A673 (cell line): ENCODE data around the gene CTTNBP2. TPM values are rescaled to one million over a fixed set of nuclear protein-coding genes. Genes with fewer than 3 reads are reported as not detected.

Source experiments
- BruUV-seq: library from RNA; stranded (reverse); fragments of 400-500 nt; replicated peaks from 2 replicates; lab custom pipeline; 2021; lab: Mats Ljungman, UMichigan
- CTCF ChIA-PET: fragments of 300-600 bp; sonication (Branson Sonifier 250); formaldehyde crosslinking; loops from one replicate; lab custom pipeline; 2022; ENCODE audit warnings: antibody characterized with exemption; lab: Charles Lee
- POLR2A ChIA-PET: fragments of 300-600 bp; sonication (Branson Sonifier 250); formaldehyde crosslinking; loops from one replicate; lab custom pipeline; 2022; ENCODE audit warnings: antibody characterized with exemption; ENCODE audit not compliant: low non-redundant PET; lab: Charles Lee
- DNase-seq: peaks from one replicate; pipeline ENCODE4 v3.0.0-alpha.2; 2015; ENCODE audit warnings: low spot score
- H3K27ac ChIP-seq: fragments of 200-600 bp; sonication (generic); 2 replicates; pipeline ENCODE4 v1.5.1; 2016; ENCODE audit warnings: mixed run types, low read depth, mild to moderate bottlenecking, mixed read lengths, antibody characterized with exemption, low read length; ENCODE audit not compliant: poor library complexity, severe bottlenecking
- H3K27me3 ChIP-seq: fragments of 200-600 bp; sonication (generic); replicated peaks from 2 replicates; pipeline ENCODE4 v1.6.1; 2017; ENCODE audit warnings: mixed run types, low read depth, mild to moderate bottlenecking, mixed read lengths, antibody characterized with exemption, low read length; ENCODE audit not compliant: insufficient read depth, poor library complexity
- H3K36me3 ChIP-seq: fragments of 200-600 bp; sonication (generic); 2 replicates; pipeline ENCODE4 v1.6.1; 2016; ENCODE audit warnings: mixed run types, mild to moderate bottlenecking, mixed read lengths, antibody characterized with exemption, low read length; ENCODE audit not compliant: insufficient read depth, poor library complexity, severe bottlenecking
- H3K4me1 ChIP-seq: fragments of 200-600 bp; sonication (generic); 2 replicates; pipeline ENCODE4 v1.6.1; 2017; ENCODE audit warnings: mixed run types, mild to moderate bottlenecking, mixed read lengths, antibody characterized with exemption, low read length; ENCODE audit not compliant: insufficient read depth, poor library complexity, severe bottlenecking
- H3K4me3 ChIP-seq: fragments of 200-600 bp; sonication (generic); 2 replicates; pipeline ENCODE4 v1.5.1; 2016; ENCODE audit warnings: low read depth, mixed run types, mild to moderate bottlenecking, mixed read lengths, low read length; ENCODE audit not compliant: poor library complexity, severe bottlenecking
- H3K9me3 ChIP-seq: fragments of 200-600 bp; sonication (generic); 2 replicates; pipeline ENCODE4 v1.6.1; 2016; ENCODE audit warnings: mixed run types, low read depth, mild to moderate bottlenecking, mixed read lengths, antibody characterized with exemption, low read length; ENCODE audit not compliant: poor library complexity, severe bottlenecking
- CTCF ChIP-seq: fragments of 300-800, 200-600 bp; sonication (generic); conservative IDR thresholded peaks from 2 replicates; pipeline ENCODE4 v1.5.1; 2017; ENCODE audit warnings: low read depth, mild to moderate bottlenecking, antibody characterized with exemption, low read length, moderate library complexity, mixed read lengths
- EZH2 ChIP-seq: fragments of 200-600 bp; sonication (generic); IDR thresholded peaks from 2 replicates; pipeline ENCODE4 v1.6.1; 2017; ENCODE audit warnings: borderline replicate concordance, low read depth, mild to moderate bottlenecking, mixed read lengths, antibody characterized with exemption, low read length; ENCODE audit not compliant: poor library complexity, severe bottlenecking
- intact Hi-C: fragments of 100-400 bp; cut with micrococcal nuclease; formaldehyde crosslinking; loops from one replicate; pipeline ENCODE4 v1.10.0; 2022; ENCODE audit not compliant: unreplicated experiment
- total RNA-seq: library from RNA; stranded (reverse); gene quantifications from 2 replicates; pipeline ENCODE4 v1.2.3, GENCODE V29; 2021

Gene CTTNBP2
- total RNA-seq, 1 experiment from 2014 or later: 21.8 TPM

DNA sequence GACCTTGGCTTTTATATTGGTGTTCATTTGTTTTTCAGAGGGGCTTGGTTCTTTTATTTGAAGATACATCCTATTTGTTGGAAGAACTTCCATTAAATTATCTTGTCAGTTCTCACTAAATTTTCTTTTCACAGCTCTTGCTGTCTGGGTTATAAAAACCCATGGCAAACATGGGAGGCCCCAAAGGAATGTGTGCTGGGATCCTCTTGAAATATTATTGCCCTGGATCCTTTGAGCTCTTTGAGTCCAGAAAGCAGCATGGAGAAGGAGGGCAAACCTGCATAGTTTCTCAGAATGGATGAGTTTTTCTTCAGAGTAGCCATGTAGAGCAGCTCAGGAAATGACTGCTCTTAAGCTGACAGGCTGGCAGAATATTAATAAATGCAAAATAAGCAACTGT, 187.4 kb downstream of the CTTNBP2 start:
- H3K9me3 ChIP-seq: no peaks in the 10 kb centered on the region
- ChIA-PET POLR2A (interaction anchor here (0.7 kb wide), 1 partner anchor 87 kb away, joined by 3 read pairs; no protein-coding TSS in a partner anchor), CTCF (no interaction called here)
- no peak overlapping the region for H3K4me3 ChIP-seq
- H3K27me3 ChIP-seq: no peaks in the 10 kb centered on the region
- TF ChIP-seq CTCF: no peak
- no peak for TF ChIP-seq EZH2
- H3K27ac ChIP-seq: no peak overlapping the region
- intact Hi-C loops: no loop called here
- no TSS peak for BruUV-seq
- no peaks in the 10 kb centered on the region for H3K4me1 ChIP-seq
- DNase-seq: no peak
- H3K36me3 ChIP-seq: no peaks in the 10 kb centered on the region

DNA sequence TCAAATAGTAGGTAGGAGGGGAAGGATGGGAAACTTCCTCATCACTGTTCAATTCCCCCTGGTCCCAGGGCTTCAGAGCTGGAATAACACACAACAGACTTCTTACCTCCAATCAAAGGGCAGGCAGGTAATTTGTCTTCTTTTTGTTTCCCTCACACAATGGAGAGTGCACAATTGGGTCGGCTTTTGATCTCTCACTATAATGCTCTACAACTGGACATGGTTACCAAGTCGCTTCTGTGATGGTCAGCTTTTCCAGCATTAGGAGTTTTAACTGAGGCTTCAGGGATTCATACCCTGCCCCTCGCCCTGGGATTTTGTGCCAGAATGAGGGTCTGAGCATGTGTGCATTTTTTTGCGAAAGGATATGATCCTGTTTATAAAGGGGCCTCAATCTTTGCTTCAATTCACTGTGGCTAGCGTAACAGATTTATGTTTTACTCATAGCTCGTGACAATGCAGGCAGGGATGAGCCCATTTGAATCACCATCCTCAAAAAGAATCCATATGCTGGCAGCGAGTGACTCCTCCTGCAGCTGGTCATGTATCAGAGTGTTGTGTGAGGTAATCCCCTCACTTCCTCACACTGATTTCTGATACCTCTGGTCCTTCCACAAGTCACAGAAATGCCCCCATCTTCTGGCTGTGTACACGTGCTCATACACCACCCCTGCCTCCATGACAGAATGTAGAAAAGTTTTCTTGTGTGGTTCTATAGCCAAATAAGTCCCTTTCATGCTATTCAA, 189.6 kb downstream of the CTTNBP2 start:
- ChIA-PET POLR2A (no interaction called here), CTCF (no interaction called here)
- no peaks in the 10 kb centered on the region for H3K4me1 ChIP-seq
- intact Hi-C loops: no loop called here
- H3K9me3 ChIP-seq: no peaks in the 10 kb centered on the region
- no peaks in the 10 kb centered on the region for H3K27me3 ChIP-seq
- no peak overlapping the region for H3K27ac ChIP-seq
- no peak overlapping the region for H3K4me3 ChIP-seq
- BruUV-seq: no TSS peak
- no peak for TF ChIP-seq CTCF
- TF ChIP-seq EZH2: no peak
- no peaks in the 10 kb centered on the region for H3K36me3 ChIP-seq
- DNase-seq: no peak

DNA sequence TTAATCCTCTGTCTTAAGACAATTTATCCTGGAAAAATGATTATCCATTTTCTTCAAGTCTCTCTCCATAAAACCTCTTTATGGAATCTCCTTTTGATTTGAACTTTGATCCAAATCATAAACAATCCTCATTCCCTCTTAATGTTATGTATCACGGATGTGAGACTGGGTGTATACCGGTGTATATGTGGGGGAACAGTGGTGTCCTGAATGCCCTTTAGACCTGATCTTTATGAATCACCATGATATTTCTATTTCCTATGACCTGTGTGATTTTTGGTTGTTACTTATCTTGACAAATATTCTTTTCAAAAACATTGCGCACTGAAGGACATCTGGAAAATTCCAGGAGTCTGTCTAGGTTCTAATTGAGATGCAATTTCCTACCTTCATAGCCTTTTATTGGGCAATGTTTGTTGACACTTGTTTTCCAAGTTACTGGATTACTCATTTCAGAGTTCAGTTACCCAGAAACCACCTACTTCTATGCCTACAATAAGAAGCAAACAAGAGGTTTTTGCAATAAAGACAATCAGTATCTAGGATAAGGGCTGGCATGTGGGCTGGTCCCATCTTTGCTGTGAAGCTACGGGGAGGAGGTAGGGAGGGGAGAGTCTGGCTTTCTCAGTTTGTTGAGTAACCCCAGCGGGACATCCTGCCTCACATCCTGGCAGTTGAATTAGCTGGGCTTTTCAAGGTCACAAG, 190.4 kb downstream of the CTTNBP2 start:
- Histone ChIP-seq H3K27me3 (no peaks in the 10 kb centered on the region), H3K4me1 (no peaks in the 10 kb centered on the region), H3K4me3 (no peak overlapping the region), H3K9me3 (no peaks in the 10 kb centered on the region), H3K36me3 (no peaks in the 10 kb centered on the region), H3K27ac (no peak overlapping the region)
- DNase-seq: no peak
- ChIA-PET POLR2A (no interaction called here), CTCF (no interaction called here)
- TF ChIP-seq EZH2 (no peak), CTCF (no peak)
- BruUV-seq: no TSS peak
- intact Hi-C loops: no loop called here
